Measurements from ENCODE around the gene YEATS2. TPM values are rescaled to one million over a fixed set of nuclear protein-coding genes. Genes with fewer than 3 reads are reported as not detected.

The YEATS2 gene
- polyA plus RNA-seq, 1 experiment, result 35.5 TPM

GRCh38 chr3:183825456-183826161 is 128.0 kb downstream of the YEATS2 start, which contains the start of gene MAP6D1:
Gene MAP6D1, minus strand, starts transcription at chr3:183825577. Its CDS starts 30 bp downstream, at chr3:183825547.
- Histone ChIP-seq H3K36me3 (ENCODE audit: control insufficient read depth, insufficient read depth, low read length) (peaks cover 3% of the 10 kb centered on the region; the same call in 1 of the 2 replicates), H3K4me3 (ENCODE audit: low read depth, low read length) (peak within 1 kb of the TSS; percentile 67), H3K27me3 (ENCODE audit: control insufficient read depth, insufficient read depth, low read length) (no peaks in the 10 kb centered on the region)
- peak; percentile 40 for TF ChIP-seq CTCF (IDR thresholded peaks at IDR 0.05; ENCODE audit: insufficient read depth, low read depth, low read length)
- no peak for DNase-seq (ENCODE audit: low read depth)
- CTCF ChIA-PET, result interaction anchor here (0.9 to 4.3 kb wide), 6 partner anchors 13 to 60 kb away, joined by 3 to 24 read pairs (median 3); partner anchors contain the start of gene PARL
- POLR2A ChIA-PET, result no interaction called here

- no peak for DNase-seq (ENCODE audit: low read depth)
- Histone ChIP-seq H3K36me3 (ENCODE audit: control insufficient read depth, insufficient read depth, low read length) (peaks cover 3% of the 10 kb centered on the region; the same call in 1 of the 2 replicates), H3K27me3 (ENCODE audit: control insufficient read depth, insufficient read depth, low read length) (no peaks in the 10 kb centered on the region), H3K4me3 (ENCODE audit: low read depth, low read length) (no peak overlapping the region)
- ChIA-PET CTCF (interaction anchor here (1.1 to 4.3 kb wide), 4 partner anchors 13 to 59 kb away, joined by 3 to 24 read pairs (median 3); partner anchors contain the start of gene PARL), POLR2A (no interaction called here)
- TF ChIP-seq CTCF (IDR thresholded peaks at IDR 0.05; ENCODE audit: insufficient read depth, low read depth, low read length), result no peak
Measured at GRCh38 chr3:183826448-183827250, 129.1 kb downstream of the YEATS2 start.

- CTCF ChIA-PET, result interaction anchor here (4.3 kb wide), 1 partner anchor 57 kb away, joined by 24 read pairs; the partner anchor contains the start of gene PARL
Measured at GRCh38 chr3:183827809-183828537, 130.4 kb downstream of the YEATS2 start.

GRCh38 chr3:183828538-183828870 is 130.9 kb downstream of the YEATS2 start:
- Histone ChIP-seq H3K4me3 (ENCODE audit: low read depth, low read length) (no peak overlapping the region), H3K27me3 (ENCODE audit: control insufficient read depth, insufficient read depth, low read length) (no peaks in the 10 kb centered on the region), H3K36me3 (ENCODE audit: control insufficient read depth, insufficient read depth, low read length) (peaks cover 7% of the 10 kb centered on the region)
- POLR2A ChIA-PET, result no interaction called here
- TF ChIP-seq CTCF (IDR thresholded peaks at IDR 0.05; ENCODE audit: insufficient read depth, low read depth, low read length), result no peak
- CTCF ChIA-PET, result no interaction called here
- no peak for DNase-seq (ENCODE audit: low read depth)

More at GRCh38 chr3:183827809-183828537, 130.4 kb downstream of the YEATS2 start:
- H3K4me3 ChIP-seq (ENCODE audit: low read depth, low read length), result no peak overlapping the region
- no peak for TF ChIP-seq CTCF (IDR thresholded peaks at IDR 0.05; ENCODE audit: insufficient read depth, low read depth, low read length)
- no peaks in the 10 kb centered on the region for H3K27me3 ChIP-seq (ENCODE audit: control insufficient read depth, insufficient read depth, low read length)
- POLR2A ChIA-PET, result no interaction called here
- no peak for DNase-seq (ENCODE audit: low read depth)
- H3K36me3 ChIP-seq (ENCODE audit: control insufficient read depth, insufficient read depth, low read length), result peaks cover 4% of the 10 kb centered on the region

All from BJ (cell line).